GM12864 (cell line): ENCODE measurements around the gene DDA1.
"Not testable (repeated sequence)": the region's sequence is repeated elsewhere in the genome, so short reads cannot be mapped to it uniquely, and the experiment has no call there.

ENCODE experiments used
- DNase-seq: peaks from one replicate; pipeline ENCODE4 v3.0.0-alpha.2; 2011; ENCODE audit warnings: low read depth
- H3K4me3 ChIP-seq: 2 replicates; pipeline ENCODE4 v1.5.1; 2011; ENCODE audit warnings: mild to moderate bottlenecking, low read depth, low read length, control low read depth
- TF ChIP-seq, protein P1 (sequence below): IDR thresholded peaks from 2 replicates; pipeline ENCODE4 v1.5.1; 2011; ENCODE audit warnings: low read depth, mild to moderate bottlenecking, moderate library complexity, low read length, control low read depth, inconsistent platforms; ENCODE audit errors: missing control alignments

The DDA1 gene

DNA sequence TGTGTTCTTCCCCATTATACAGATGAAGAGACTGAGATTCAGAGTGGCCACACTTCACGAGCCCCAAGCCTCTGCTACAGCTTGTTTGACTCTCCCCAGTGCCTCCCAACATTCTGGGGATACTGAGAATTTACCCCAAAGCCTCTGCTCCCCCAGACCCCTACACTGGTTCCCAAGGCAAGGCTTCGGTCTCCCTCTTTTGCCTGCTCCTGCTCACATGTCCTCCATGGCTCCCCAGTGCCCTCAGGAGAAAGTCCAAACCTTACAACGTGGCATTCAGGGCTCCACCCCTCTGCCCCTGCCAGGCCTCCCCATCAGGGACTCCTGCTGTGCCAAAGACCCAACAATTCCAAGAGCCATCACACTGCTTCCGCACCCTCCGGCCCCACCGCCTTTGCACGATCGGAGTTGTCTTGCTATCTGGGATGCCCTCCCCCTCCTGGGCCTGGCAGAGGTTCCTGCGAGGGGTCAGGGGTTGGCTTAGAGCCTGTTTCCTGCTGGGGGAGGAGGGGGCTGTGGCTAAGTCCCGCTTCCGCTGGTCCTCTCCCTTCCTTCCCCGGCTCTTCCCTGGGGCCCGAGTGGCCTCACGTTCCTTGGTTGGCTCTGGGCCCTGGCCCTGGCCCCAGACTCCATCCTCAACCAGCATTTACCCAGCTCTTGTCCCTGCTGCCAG lies 43.4 kb downstream of the DDA1 start:
- DNase-seq, result no peak
- TF ChIP-seq, protein P1, sequence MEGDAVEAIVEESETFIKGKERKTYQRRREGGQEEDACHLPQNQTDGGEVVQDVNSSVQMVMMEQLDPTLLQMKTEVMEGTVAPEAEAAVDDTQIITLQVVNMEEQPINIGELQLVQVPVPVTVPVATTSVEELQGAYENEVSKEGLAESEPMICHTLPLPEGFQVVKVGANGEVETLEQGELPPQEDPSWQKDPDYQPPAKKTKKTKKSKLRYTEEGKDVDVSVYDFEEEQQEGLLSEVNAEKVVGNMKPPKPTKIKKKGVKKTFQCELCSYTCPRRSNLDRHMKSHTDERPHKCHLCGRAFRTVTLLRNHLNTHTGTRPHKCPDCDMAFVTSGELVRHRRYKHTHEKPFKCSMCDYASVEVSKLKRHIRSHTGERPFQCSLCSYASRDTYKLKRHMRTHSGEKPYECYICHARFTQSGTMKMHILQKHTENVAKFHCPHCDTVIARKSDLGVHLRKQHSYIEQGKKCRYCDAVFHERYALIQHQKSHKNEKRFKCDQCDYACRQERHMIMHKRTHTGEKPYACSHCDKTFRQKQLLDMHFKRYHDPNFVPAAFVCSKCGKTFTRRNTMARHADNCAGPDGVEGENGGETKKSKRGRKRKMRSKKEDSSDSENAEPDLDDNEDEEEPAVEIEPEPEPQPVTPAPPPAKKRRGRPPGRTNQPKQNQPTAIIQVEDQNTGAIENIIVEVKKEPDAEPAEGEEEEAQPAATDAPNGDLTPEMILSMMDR, result no peak
- H3K4me3 ChIP-seq, result no peak overlapping the region

DNA sequence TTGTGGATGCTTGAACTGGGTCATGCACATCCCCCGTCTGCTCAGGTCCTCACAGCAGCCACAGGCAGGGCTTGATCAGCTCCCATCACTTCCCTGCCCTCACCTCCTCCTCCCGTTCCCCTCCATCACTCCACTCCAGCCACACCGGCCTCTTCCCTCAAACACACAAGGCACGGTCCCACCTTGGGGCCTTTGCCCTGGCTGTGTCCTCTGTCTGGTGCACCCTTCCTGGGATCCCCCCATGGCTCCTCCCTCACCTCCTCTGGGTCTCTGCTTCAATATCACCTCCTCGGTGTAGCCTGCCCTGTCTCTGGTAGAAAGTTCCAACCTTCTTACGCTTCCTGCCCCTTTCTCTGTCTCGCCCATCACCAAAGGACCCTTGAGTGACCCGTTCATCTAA lies 44.0 kb downstream of the DDA1 start:
- TF ChIP-seq, protein P1, result no peak
- DNase-seq, result no peak
- no peak overlapping the region for H3K4me3 ChIP-seq

DNA sequence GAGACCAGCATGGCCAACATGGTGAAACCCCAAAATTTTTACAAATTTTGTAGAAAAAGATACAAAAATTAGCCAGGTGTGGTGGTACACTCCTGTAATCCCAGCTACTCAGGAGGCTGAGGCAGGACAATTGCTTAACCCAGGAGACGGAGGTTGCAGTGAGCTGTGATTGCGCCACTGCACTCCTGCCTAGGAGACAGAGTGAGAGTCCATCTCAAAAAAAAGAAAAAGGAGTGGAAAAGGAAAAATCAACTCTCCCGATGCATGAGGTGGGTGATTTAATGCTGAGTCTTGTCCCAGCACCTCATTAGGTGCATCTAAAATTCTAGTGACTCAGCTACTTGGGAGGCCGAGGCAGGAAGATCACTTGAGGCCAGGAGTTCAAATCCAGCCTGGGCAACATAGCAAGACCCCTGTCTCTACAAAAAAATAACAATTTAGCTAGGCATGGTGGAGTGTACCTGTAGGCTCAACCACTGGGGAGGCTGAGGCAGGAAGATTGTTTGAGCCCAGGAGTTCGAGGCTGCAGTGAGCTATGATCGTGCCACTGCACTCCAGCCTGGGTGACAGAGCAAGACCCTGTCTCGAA lies 47.8 kb downstream of the DDA1 start:
- H3K4me3 ChIP-seq, result no peak overlapping the region
- DNase-seq, result no peak
- TF ChIP-seq, protein P1, result no peak

DNA sequence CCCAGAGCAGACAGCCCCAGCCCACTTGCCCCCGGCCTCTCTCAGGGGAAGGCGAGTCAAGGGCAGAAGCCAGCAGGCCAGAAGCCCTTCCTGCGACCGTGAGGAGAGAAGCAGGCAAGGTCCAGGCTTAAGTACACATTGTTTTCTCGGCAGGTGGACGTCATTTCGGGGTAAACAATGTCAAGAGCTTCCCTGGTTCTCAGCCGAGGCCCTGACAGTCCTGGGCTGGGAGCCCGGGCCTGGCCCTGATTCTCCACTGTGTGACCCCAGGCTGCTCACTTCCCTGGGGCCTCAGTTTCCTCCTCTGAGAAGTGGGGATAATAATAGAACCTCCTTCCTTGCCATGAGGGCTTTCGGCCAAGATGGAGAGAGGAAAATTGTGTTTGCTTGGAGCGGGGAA lies 48.4 kb downstream of the DDA1 start:
- TF ChIP-seq, protein P1, result no peak
- no peak for DNase-seq
- no peak overlapping the region for H3K4me3 ChIP-seq

DNA sequence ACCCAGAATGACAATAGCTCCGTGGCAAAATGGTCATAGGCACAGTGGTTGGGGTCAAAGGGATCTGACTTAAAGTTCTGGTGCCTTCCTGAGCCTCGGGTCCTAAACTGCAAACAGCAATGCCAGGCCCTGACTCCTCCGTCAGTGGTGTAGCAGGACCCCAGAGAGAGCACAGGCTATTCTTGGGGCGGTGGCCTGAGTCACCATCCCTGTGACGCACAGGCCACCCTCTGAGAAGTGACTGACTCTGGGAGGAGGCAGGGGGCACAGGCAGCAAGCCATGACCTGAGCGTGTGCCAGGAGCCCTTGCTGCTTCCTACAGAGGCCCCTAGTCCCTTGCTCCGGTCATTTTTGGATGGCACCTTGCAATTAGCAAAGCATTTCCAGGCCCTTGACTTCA lies 49.0 kb downstream of the DDA1 start:
- TF ChIP-seq, protein P1, result no peak
- no peak for DNase-seq
- H3K4me3 ChIP-seq, result no peak overlapping the region

DNA sequence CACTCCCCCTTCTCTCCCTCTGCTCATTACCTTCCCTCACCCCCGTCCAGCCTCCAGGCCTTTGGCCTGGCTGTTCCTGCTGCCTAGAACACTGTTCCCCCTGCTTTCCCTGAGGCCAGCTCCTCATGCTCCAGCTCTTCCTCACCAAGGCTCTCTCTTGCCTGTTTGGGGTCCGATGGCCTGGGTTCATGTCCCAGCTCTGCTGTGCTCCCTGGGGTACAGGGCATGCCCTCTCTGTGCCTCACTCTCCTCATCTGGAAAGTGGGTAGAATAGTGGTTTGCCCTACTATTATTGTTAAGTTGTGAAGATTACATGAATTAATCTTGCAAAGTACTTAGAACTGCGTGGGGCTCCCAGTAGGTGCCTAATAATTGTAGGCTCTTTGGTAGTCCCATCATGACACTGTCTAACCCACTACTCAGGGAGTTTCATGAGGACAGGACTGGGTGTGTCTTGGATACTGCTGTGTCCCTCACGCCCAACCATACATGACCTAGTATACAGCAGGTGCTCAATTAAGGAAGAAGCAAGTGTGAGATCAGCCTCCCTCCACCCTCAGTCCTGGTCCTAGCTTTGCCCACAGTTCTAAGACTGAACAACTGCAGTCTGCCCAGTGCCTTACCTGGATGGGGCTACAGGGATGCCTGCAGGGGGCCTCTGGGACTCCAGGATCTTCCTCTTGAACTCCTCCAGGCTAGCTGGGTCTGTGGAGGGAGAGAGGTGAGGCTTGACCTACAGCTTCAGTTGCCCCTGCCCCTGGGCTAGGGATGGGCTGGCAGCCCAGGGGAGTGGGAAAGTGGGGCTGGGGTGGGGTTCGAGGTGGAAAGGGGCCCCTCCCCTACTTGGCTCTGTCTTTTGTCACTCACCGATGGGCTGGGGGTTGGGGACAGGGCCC lies 50.8 kb downstream of the DDA1 start:
- H3K4me3 ChIP-seq, result no peak overlapping the region
- no peak for DNase-seq
- TF ChIP-seq, protein P1, result no peak

DNA sequence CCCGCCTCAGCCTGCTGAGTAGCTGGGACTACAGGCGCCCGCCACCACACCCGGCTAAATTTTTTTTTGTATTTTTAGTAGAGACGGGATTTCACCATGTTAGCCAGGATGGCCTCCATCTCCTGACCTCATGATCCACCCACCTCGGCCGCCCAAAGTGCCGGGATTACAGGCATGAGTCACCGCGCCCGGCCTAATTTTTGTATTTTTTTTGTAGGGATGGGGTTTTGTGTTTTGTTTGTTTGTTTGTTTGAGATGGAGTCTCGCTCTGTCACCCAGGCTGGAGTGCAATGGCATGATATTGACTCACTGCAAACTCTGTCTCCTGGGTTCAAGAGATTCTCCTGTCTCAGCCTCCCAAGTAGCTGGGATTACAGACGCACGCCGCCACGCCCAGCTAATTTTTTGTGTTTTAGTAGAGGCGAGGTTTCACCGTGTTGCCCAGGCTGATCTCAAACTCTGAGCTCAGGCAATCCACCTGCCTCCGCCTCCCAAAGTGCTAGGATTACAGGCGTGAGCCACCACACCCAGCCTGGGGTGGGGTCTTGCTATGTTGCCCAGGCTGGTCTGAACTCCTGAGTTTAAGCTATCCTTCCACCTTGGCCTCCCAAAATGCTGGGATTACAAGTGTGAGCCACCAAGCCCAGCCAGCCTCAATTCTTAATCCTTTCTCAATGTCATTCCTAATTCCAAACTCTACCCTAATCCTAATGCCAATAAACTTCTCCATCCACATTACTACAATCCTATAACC lies 54.7 kb downstream of the DDA1 start:
- DNase-seq, result not testable (repeated sequence)

More for the DNA sequence above, 54.7 kb downstream of the DDA1 start:
- not testable (repeated sequence) for H3K4me3 ChIP-seq
